ENCODE data around the gene OR8B8.
"Not testable (repeated sequence)": the region's sequence is repeated elsewhere in the genome, so short reads cannot be mapped to it uniquely, and the experiment has no call there.

The OR8B8 gene

GRCh38 chr11:124465368-124465767, 19.9 kb upstream of the OR8B8 start:
- POLR2A ChIA-PET (ENCODE audit: low non-redundant PET): no interaction called here
- H3K27ac ChIP-seq: no peak overlapping the region
- DNase-seq (ENCODE audit: low spot score): no peak
- CTCF ChIA-PET: interaction anchor here (0.6 kb wide), 1 partner anchor 55 kb away, joined by 4 read pairs; no protein-coding TSS in a partner anchor
- TF ChIP-seq CTCF (conservative IDR thresholded peaks at IDR 0.05; ENCODE audit: low read depth): no peak

- H3K27ac ChIP-seq: no peak overlapping the region
- CTCF ChIA-PET: no interaction called here
- no peak for DNase-seq (ENCODE audit: low spot score)
- no peak for TF ChIP-seq CTCF (conservative IDR thresholded peaks at IDR 0.05; ENCODE audit: low read depth)
- POLR2A ChIA-PET (ENCODE audit: low non-redundant PET): no interaction called here
Measured at GRCh38 chr11:124463990-124464389, 18.5 kb upstream of the OR8B8 start.

DNA sequence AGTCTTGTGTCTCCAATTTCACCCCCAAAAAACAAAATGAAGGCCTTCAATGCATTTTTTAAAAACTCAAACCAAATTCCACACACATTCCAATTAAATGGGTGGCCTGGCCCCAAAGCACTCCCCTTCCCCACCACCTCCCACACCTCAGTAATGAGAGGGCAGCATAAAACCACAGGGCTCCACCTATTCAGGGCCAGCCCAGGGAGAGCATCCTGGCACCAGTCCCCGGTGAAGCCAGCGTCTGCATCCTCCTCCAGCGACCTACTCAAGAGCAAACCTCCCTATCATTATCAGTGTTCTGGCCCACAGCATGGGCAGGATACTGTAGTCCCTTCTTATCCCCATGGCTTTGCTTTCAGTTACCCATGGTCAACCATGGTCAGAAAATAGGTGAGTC, 17.8 kb upstream of the OR8B8 start:
- no peak for TF ChIP-seq CTCF (conservative IDR thresholded peaks at IDR 0.05; ENCODE audit: low read depth)

GRCh38 chr11:124460459-124460858, 15.0 kb upstream of the OR8B8 start:
- POLR2A ChIA-PET (ENCODE audit: low non-redundant PET): no interaction called here

More for the DNA sequence above, 17.8 kb upstream of the OR8B8 start:
- CTCF ChIA-PET: no interaction called here
- no peak overlapping the region for H3K27ac ChIP-seq
- POLR2A ChIA-PET (ENCODE audit: low non-redundant PET): no interaction called here
- DNase-seq (ENCODE audit: low spot score): no peak

GRCh38 chr11:124459379-124459778, 13.9 kb upstream of the OR8B8 start:
- DNase-seq (ENCODE audit: low spot score); CTCF ChIA-PET; H3K27ac ChIP-seq: not testable (repeated sequence)
- POLR2A ChIA-PET (ENCODE audit: low non-redundant PET): interaction anchor here (0.5 kb wide), 1 partner anchor 62 kb away, joined by 3 read pairs; no protein-coding TSS in a partner anchor

More at GRCh38 chr11:124460459-124460858, 15.0 kb upstream of the OR8B8 start:
- no peak for TF ChIP-seq CTCF (conservative IDR thresholded peaks at IDR 0.05; ENCODE audit: low read depth)
- no peak overlapping the region for H3K27ac ChIP-seq
- DNase-seq (ENCODE audit: low spot score): no peak
- CTCF ChIA-PET: no interaction called here

GRCh38 chr11:124454552-124454951, 9.1 kb upstream of the OR8B8 start:
- ChIA-PET POLR2A (ENCODE audit: low non-redundant PET) (no interaction called here), CTCF (interaction anchor here (0.6 kb wide), 1 partner anchor 874 kb away, joined by 5 read pairs; no protein-coding TSS in a partner anchor)
- TF ChIP-seq CTCF (conservative IDR thresholded peaks at IDR 0.05; ENCODE audit: low read depth): no peak
- H3K27ac ChIP-seq: no peak overlapping the region
- no peak for DNase-seq (ENCODE audit: low spot score)

- ChIA-PET CTCF (interaction anchor here (0.6 to 0.9 kb wide), 2 partner anchors 139 to 1437 kb away, joined by 3 to 6 read pairs; no protein-coding TSS in a partner anchor), POLR2A (ENCODE audit: low non-redundant PET) (no interaction called here)
- TF ChIP-seq CTCF (conservative IDR thresholded peaks at IDR 0.05; ENCODE audit: low read depth): no peak
- no peak for DNase-seq (ENCODE audit: low spot score)
- H3K27ac ChIP-seq: no peak overlapping the region
Measured at GRCh38 chr11:124446916-124447315, 1.4 kb upstream of the OR8B8 start.
